ENCODE data around the gene RTEL1.
"Not testable (repeated sequence)": the region's sequence is repeated elsewhere in the genome, so short reads cannot be mapped to it uniquely, and the experiment has no call there.

RTEL1 gene

GRCh38 chr20:63652192-63652980, 5.7 kb upstream of the RTEL1 start:
- DNase-seq: peak; percentile 31

DNA sequence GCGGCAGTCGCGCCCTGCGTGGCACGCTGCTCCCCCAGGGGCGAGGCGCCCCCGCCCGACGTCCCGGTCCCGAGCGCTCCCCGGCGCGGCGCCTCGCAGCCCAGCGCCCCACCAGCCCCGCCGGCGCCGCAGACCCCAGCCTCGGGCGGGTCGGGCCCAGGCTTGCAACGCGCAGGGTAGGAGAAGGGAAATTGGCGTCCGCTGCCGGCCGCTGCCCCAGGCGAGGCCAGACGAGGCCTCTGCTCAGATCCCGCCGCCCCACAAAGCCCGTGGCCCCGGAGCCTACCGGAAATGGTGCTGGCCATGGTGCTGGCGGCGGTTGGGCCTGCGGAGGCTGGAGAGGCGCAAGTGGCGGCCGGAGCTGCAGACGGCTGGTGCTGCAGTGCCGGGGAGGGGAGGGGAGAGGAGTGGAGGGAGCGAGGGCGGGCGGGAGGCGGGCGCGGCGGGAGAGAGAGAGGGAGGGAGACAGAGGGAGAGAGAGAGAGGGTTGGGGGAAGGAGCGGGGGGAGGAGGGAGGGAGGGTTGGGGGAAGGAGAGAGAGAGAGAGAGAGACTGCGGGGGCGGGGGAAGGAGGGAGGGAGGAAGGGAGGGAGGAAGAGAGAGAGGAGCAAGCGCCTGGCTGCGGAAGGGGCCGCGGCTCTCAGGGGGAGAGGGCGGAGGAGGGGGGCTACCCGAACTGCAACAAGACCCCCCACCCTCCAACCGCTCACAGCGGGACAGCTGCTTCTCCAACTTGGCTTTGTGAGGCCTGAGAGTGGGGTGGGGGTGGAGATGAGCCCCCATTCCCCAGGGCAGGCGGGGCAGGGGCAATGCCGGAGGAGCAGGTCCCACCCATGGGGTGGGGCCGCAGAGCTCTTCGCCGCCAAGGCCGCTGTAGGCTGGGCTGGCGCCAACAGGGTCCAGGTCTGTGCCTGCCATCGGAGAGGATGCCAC, 4.8 kb upstream of the RTEL1 start, which contains the start of gene STMN3:
Gene STMN3, minus strand, starts transcription at position 384 of the 933 bp plus-strand sequence. Its CDS starts 79 bp downstream, at position 305.
- peak; percentile 71 for DNase-seq

DNA sequence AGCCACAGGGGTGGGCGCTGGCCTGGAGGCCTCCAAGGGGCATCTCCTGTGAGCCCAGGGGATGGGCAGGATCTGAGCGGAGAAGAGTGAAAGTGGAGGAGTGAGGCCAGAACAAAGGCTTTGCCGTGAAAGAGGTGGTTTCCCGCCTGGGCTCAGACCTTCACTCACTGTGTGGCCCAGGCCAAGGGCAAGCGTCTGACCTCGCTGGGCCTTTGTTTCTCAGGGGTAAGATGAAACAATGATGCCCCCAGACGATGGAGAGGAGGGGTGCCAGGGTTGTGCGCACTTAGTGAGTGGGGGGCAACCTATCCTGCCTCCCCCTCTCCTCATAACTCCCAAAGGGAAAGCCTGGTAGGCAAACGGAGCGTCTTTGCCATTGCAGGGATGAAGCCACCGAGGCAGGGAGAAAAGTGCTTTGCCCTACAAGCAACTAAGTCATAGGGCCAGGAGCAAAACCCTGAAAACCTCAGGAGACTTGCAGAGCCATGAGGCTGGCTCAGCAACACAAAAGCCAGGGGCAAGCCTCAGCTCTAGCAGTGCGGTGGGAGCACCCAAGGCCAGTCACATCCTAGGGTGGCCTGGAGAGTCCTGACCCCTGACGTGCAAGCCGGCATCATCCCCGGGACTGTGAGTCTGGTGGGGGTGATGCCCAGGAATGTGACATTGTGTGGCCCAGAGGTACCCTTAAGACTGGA, 4.0 kb upstream of the RTEL1 start:
- no peak for DNase-seq

DNA sequence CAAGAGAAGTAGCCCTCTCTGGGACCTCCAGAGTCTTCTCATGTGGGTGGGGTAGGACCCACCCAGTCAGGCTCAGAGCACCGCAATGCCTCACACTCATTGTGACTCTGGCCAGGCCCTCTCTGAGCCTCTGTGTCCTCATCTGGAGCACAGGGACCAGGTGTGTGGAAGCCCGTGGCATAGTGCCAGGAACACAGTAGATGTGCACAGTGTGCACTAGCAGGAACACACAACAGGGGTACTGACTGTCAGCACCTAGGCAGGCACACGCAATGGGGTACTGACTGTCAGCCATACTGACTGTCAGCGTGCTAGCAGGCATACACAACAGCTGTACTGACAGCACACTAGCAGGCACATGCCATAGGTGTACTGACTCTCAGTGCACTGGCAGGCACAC, 2.9 kb upstream of the RTEL1 start:
- no peak for DNase-seq

GRCh38 chr20:63656451-63656850, 1.7 kb upstream of the RTEL1 start:
- no peak for DNase-seq

DNA sequence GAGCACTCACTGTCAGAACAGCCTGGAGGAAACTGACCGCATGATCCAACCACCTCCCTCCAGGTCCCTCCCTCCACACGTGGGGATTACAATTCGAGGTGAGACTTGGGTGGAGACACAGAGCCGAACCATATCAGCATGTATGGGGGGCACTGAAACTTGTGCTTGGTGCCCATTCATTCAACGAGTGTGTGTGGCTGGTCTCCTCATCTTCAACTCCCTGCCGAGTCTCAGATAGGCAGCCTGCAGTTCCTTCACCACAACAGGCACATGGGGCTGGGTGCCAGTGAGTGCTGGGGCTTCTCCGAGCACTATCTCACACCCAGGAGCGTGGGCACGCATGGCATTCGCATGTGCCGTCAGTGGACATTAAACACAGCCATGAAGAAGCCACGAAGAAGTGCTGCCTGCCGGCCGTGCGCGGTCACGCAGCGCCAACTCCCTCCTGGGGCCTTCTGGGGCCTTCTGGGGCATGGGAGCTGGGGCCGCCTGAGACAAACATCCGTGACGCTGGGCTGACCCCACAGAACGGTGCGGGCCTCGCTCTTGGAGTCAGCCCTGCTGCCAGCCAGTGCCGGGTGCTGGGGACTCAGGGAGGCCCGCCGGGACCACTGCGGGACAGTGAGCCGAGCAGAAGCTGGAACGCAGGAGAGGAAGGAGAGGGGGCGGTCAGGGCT, 714 bp upstream of the RTEL1 start:
- no peak for DNase-seq

- no peak for DNase-seq
Measured at GRCh38 chr20:63658749-63659187, 656 bp downstream of the RTEL1 start.

DNA sequence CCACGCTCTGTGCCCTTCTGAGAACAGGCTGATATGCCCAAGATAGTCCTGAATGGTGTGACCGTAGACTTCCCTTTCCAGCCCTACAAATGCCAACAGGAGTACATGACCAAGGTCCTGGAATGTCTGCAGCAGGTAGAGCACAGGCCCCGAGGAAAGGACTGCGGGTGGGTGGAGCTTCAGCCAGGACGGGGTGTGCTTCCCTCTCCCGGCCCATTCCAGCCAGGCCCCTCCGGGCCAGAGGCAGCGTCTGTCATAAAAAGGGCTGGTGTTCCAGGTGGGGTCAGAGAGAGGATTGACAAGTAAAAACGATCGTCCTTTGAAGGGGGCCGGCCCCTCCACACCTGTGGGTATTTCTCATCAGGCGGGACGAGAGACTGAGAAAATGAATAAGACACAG, 1.3 kb downstream of the RTEL1 start:
- DNase-seq: no peak

DNA sequence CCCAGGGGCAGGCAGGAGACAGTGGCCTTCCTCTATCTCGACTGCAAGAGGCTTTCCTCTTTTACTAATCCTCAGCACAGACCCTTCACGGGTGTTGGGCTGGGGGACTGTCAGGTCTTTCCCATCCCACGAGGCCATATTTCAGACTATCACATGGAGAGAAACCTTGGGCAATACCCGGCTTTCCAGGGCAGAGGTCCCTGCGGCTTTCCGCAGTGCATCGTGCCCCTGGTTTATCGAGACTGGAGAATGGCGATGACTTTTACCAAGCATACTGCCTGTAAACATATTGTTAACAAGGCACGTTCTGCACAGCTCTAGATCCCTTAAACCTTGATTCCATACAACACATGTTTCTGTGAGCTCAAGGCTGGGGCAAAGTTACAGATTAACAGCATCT, 2.1 kb downstream of the RTEL1 start:
- not testable (repeated sequence) for DNase-seq

GRCh38 chr20:63660622-63661021, 2.5 kb downstream of the RTEL1 start:
- no peak for DNase-seq

DNA sequence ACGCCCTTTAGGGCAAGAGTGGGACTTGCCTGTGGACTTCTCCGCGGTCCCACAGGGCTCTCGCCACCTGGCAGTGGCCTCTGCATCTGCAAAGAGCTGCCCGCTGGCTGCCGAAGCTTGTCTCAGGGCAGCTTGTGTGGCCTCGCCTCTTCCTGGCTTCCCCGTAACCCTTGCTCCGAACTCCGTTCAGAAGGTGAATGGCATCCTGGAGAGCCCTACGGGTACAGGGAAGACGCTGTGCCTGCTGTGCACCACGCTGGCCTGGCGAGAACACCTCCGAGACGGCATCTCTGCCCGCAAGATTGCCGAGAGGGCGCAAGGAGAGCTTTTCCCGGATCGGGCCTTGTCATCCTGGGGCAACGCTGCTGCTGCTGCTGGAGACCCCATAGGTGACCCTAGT, 3.0 kb downstream of the RTEL1 start:
- no peak for DNase-seq

GRCh38 chr20:63661959-63662812, 4.1 kb downstream of the RTEL1 start:
- DNase-seq: no peak

DNA sequence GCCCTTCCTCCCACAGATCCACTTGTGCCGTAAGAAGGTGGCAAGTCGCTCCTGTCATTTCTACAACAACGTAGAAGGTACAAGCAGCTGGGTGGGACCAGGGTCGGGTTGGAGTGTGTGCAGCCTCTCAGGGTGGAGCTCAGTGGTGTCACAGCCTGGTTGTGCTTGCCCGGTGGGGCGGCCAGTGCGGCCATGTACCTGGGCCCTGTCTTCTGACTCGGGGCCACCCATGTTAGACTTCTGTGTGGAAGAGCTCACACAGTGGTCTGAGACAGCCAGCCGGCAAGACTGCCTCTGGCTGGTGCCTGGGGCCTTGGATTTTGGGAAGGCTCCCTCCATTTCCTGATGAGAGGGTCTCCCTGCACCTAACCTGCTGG, 4.7 kb downstream of the RTEL1 start:
- no peak for DNase-seq

GRCh38 chr20:63663332-63664066, 5.4 kb downstream of the RTEL1 start:
- DNase-seq: no peak

DNA sequence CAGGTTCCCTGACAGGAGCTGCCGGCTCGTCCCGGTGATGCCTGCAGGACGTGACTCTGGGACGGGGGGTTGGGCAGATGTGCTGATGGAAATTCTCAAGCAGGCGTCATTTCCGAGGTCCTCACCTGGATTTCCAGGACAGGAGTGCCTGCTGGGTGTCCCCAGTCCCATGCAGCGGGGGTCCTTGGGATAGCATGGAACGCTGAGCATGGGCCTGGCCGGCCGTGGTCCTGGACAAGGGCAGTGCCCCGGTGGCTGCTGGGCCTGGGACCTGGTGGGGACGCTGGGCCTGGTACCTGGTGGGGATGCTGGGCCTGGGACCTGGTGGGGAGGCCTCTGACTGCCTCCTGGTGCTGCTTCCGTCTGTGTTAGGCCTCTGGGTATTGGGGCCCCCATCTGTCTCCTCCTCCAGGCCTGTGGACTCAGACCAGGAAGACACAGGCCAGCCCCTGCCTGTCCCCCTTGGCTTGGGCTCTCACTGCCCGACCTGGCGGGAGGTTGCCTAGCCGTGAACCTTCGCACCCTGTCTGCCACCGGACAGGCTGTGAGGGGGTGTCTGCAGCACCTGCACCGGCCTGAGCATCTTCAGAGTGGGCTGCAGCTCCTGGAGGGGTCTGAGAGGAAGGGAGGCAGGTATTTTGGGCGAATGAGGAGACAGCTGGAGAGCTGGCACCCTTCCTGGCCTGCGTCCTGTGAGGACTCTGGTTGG, 6.2 kb downstream of the RTEL1 start:
- DNase-seq: no peak

GRCh38 chr20:63664861-63665594, 6.9 kb downstream of the RTEL1 start:
- no peak for DNase-seq

GRCh38 chr20:63665708-63666107, 7.6 kb downstream of the RTEL1 start:
- no peak for DNase-seq

GRCh38 chr20:63667858-63668257, 9.7 kb downstream of the RTEL1 start:
- DNase-seq: no peak

- no peak for DNase-seq
Measured at GRCh38 chr20:63668351-63668750, 10.2 kb downstream of the RTEL1 start.

GRCh38 chr20:63671695-63672094, 13.6 kb downstream of the RTEL1 start:
- DNase-seq: not testable (repeated sequence)

Measured in NCI-H2029 (cell line).